Measurements from ENCODE around the gene BCORL1.

BCORL1 gene

GRCh38 chrX:130071611-130072344 is 89.3 kb downstream of the BCORL1 start:
- no peak for DNase-seq

DNA sequence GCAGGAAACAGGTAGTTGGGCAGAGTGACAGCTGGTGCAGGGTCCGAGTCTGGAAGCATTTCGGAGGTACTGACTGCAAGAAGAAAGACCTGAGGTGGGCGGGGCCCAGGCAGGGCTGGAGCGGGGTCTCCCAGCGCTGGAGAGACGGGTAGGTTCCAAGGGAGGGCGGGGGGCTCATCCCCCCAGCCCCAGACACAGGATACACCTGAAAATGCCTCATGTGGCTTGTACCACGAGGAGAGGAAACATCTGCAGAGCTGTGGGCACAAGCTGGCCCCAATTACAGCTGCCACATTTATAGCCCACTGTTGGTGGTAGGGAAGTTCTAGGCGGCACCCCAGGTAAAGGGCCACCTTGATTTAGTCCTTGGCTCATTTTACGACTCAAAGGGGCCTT is 89.9 kb downstream of the BCORL1 start:
- no peak for DNase-seq

GRCh38 chrX:130075777-130076176 is 93.3 kb downstream of the BCORL1 start:
- DNase-seq, result no peak

- peak; percentile 64 for DNase-seq
Observed at GRCh38 chrX:130079824-130080406, 97.5 kb downstream of the BCORL1 start.

- no peak for DNase-seq
Observed at GRCh38 chrX:130080791-130081367, 98.4 kb downstream of the BCORL1 start.

DNA sequence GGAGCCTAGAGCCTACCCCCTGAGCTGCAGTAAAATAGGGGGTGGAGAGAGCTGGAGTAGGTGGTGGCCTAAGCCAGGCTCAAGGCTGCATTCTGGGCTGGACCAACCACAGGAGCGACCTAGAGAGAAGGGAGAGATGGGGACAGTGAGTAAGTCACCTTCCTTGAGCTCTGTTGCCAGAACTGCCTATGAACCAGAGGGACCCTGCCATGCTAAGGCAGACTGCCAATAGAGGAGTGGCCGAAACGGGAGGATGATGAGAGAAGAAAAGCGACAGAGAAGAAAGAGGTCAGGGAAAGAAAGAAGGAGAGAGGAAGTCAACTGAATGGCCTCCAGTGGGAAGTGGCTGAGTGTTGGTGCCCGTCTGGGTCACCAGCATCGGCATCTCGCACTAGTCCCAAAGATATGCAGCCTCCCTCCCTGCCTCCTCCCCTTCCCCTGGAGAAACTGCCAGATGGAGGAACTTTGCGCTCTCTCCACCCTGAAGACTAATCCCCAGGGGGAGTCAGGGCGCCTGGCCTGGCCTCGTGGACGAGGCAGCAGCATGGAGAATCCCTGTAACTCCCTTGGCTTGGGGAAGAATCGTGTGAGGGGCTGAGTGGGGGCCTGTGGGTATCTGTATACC is 99.1 kb downstream of the BCORL1 start:
- DNase-seq, result peak; percentile 22

DNA sequence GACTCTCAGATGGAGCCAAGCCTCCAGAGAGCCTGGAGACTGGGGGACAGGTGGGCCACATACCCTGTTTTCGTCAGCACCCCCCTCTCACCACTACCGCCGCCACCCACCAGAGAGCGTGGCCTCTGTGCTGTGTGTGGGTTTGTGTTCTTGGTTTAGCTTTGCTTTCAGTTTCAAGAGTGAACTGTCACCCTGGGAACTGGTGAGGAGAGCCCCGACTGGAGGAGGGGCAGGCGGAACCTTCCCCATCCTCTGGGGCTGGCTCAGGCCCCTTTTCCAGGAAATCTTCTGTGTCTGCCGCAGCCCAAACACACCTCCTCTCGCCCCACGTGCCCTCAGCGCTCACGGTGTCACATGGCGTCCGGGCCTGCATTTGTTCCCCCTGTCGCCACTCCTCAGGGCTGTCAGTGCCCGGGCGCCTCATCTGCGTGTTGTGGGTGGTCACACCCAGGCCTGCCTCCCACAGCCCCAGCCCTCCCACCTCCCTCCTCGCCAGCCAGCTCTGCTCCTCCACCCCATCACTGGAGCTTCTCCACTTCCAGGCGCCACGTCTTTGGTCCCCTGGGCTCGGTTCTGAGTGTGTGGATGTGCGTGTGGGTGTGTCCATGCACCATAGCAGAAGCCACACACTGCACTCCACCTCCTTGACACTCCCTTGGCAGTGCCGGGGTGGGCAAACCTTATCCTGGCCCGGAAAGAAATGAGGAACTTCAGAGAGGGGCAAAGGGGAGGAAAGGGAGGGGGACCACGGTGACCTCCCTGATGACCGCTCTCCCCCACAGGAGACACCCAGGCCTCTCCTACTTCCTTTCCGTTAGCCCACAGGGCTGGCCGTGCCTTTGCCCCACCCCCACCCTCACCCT is 100.0 kb downstream of the BCORL1 start:
- DNase-seq, result no peak

DNA sequence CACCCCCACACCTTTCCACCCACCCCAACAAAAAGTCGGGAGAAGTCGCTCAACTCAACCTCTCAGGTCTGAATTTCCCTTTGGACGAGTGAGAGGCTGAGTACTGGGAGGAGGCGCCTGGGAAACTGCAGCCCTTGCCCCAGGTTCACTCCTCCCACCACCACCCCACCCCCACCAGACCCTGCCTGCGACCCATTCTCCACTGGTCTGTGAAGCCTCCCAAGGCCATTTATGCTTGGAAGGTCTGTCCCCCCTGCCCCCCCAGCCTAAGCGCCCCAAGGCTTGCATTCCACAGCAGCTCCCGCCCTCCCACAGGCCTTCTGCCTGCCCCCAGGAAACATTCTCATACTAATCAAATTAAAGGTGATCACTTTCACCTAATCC is 100.7 kb downstream of the BCORL1 start:
- no peak for DNase-seq

DNA sequence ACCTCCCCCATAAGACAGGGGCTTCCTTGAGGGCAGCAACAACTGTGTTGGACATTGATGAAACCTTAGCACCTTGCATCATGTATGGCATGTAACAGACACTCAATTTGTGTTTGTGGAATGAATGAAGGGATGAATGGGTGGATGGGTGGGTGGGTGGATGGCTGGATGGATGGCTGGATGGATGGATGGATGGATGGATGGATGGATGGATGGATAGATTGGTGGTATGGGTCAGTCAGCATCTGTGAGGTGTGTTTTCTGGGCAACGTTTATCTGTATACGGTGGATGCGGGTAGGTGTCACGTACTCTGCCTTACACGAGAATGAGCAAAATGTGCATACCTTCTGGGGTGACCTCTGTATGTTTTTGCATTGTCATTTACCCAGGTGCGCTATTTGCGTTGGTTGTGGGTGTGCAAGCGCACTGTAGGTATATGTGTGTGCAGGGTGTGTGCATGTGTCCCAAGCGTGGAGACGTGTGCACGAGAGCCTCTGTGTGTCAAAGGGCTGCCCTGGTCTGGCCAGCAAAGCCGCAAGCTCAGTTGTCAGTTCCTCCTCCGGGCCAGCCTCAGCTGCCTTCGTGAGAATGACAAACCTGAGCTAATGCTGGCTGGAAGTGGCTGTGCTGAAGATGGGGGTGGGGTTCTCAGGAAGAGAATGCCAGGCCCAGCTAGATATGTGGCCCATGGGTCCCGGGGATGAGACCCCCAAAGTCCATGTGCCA is 101.4 kb downstream of the BCORL1 start:
- DNase-seq, result no peak

DNA sequence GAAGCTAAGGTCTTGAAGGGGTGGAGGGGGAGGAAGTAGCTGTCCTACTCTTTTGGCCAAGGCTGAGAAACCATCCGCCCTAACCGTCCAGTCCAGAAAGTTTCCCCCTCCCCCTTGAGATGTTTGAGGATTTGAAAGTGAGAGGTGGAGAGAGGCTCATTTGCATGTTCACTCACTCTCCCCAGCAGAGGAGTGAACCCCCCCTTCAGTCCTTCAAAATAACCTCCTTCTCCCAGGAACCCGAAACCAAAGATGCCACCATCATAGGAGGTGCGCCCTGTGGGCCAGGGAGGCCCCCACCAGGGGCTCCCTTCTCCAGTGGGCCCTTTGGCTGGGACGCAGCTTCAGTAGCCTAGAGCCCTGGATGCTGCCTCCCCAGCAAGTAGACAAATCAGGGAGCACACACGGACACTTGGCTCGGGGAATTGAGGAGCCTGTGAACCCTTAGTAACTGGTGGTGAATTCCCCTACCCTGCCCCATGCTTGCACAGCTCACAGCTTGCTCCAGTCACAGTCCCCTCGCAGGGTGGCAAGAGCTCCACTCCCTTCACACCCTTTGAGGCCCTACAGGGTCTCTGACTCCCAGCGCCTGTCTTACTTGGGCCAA is 102.3 kb downstream of the BCORL1 start:
- no peak for DNase-seq

GRCh38 chrX:130085551-130086446 is 103.4 kb downstream of the BCORL1 start:
- no peak for DNase-seq

- no peak for DNase-seq
Observed at GRCh38 chrX:130086447-130087206, 104.2 kb downstream of the BCORL1 start.

GRCh38 chrX:130090364-130090763 is 107.9 kb downstream of the BCORL1 start:
- DNase-seq, result no peak

DNA sequence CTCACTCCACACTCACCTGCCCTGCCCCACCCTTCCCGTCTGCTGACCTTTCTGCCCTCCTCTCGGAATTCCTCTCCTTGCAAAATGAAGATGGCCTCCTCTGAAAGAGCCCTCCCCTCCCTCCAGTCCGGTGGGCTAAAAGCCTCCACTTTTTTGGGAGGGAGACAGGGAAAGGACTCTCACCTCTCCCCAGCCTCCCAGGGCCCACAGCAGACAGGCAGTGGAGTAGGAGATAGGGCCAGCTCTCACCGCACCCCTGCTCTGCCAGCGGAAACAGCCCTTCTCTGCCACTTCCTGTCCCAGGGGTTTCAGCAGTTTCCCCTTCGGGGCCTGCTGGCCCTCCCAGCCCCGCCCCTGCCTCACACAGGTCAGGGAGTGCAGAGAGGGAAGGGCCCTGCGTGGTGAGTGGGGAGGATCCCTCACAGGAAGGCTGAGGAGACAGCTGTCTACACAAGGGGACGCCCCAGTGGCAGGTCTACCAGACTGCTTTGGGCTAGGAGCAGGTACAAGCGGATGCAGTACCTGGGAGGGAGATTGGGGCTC is 109.6 kb downstream of the BCORL1 start:
- DNase-seq, result peak; percentile 57

GRCh38 chrX:130093271-130093670 is 110.8 kb downstream of the BCORL1 start:
- no peak for DNase-seq

DNA sequence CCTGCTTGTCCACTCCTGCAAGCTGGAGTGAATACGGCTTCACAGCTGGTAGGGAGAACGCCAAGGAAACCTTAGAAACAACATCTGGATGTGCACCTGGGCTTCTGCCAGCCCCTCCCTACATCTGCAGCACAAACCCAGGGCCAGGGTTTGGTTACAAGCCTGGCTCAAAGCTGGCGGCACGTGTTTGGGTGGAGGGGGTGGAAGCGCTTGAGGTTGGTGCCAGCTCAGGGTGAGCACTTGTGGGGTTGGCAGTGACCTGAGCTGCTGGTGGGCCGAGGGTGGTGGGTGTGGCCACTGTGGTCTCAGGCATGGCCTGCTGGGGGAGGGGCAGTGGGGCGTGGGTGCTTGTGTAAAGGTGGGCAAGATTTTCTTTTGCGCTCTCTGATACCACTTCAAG is 112.3 kb downstream of the BCORL1 start:
- DNase-seq, result peak; percentile 22

DNA sequence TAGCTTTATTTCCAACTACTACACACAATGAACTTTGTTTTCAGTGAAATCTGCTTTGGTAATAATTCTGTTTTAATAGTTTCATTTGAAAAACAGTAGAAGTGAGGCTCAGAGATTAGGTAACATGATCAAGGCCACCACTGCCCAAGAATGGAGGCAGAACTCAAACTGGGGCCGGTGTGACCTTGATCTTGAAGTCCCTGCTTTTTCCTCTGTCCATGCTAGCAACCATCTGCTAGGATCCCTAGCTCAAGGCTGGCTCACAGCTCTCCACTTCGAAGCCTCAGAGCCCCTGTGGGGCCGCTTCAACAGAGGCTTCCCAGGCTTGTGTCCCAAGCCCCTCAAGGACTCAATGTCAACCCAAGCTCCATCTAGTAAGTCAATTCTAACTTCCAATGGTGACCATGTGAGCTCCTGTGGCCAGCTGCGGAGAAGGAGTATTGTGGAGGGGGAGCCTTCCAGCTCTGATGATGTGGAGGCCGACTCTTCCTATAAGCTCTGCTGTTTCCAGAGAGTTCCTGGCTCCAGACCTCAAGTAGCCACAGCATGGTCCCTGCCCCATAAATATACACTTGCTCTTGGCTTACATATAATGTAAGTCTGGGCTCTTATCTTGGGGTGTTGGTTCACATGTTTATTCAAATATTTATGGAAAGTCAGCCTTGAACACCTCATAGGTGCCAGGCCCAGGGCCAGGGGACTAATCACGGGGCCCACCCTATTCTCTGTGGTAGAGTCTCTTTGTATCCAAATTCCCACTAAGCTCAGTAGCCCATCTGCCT is 113.0 kb downstream of the BCORL1 start:
- no peak for DNase-seq

DNA sequence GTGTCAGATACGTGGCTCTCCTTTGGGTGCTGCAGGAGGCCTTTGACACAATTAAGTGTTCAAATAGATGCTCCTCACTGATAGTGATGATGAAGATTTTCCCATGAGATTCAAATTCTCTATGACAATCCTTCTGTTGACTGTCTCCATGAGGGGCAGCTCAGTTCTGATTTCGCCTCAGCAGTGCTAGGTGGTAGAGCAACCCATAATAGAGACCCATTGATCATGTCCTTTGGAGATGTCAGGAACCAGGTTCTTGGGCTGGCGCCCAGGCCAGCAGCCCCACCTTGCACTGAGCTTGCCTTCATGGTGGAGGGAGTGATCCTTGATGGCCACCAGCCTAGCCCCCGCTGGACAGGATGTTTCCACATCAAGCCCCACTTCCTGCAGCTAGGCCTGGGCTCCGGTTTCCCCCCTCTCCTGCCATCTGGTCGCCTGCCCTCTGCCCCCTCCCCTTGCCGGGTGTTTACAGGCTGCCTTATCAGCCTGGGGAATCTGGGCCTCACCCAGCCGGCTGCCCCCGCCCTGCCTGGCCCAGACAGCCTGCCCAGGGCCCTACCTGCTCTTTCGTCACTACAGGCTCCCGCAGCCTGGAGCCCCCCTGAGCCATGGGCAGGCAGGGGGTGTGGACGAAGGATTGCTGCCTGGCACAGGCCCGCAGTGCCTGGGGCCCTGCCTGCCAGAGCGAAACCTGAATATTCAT is 115.2 kb downstream of the BCORL1 start:
- peak; percentile 58 for DNase-seq
